Measurements from ENCODE around the gene LRRK1.
A peak's percentile ranks its signal among the peaks of the same experiment; 100 is the strongest.

LRRK1 gene

GRCh38 chr15:101042320-101042719 is 123.2 kb downstream of the LRRK1 start:
- Histone ChIP-seq H3K36me3 (no peaks in the 10 kb centered on the region), H3K4me3 (ENCODE audit: low read depth, low read length) (no peak overlapping the region), H3K9me3 (no peaks in the 10 kb centered on the region), H3K27me3 (peaks cover 4% of the 10 kb centered on the region; the same call in 1 of the 2 replicates), H3K4me1 (no peaks in the 10 kb centered on the region)
- no peak for TF ChIP-seq CTCF (IDR thresholded peaks at IDR 0.05; ENCODE audit: low read depth, low read length)
- peak; percentile 1 for DNase-seq

GRCh38 chr15:101043011-101043410 is 123.9 kb downstream of the LRRK1 start:
- H3K9me3 ChIP-seq: no peaks in the 10 kb centered on the region
- TF ChIP-seq CTCF (IDR thresholded peaks at IDR 0.05; ENCODE audit: low read depth, low read length): no peak
- no peaks in the 10 kb centered on the region for H3K4me1 ChIP-seq
- H3K36me3 ChIP-seq: no peaks in the 10 kb centered on the region
- H3K27me3 ChIP-seq: peaks cover 4% of the 10 kb centered on the region; the same call in 1 of the 2 replicates
- DNase-seq: peak; percentile 2
- no peak overlapping the region for H3K4me3 ChIP-seq (ENCODE audit: low read depth, low read length)

- Histone ChIP-seq H3K4me3 (ENCODE audit: low read depth, low read length) (no peak overlapping the region), H3K36me3 (no peaks in the 10 kb centered on the region), H3K9me3 (no peaks in the 10 kb centered on the region), H3K4me1 (no peaks in the 10 kb centered on the region), H3K27me3 (peaks cover 4% of the 10 kb centered on the region; the same call in 1 of the 2 replicates)
- peak; percentile 0 for DNase-seq
- TF ChIP-seq CTCF (IDR thresholded peaks at IDR 0.05; ENCODE audit: low read depth, low read length): no peak
Measured at GRCh38 chr15:101043911-101044624, 124.9 kb downstream of the LRRK1 start.

GRCh38 chr15:101044625-101045235 is 125.6 kb downstream of the LRRK1 start:
- H3K9me3 ChIP-seq: no peaks in the 10 kb centered on the region
- H3K27me3 ChIP-seq: peaks cover 4% of the 10 kb centered on the region; the same call in 1 of the 2 replicates
- no peak overlapping the region for H3K4me3 ChIP-seq (ENCODE audit: low read depth, low read length)
- H3K36me3 ChIP-seq: no peaks in the 10 kb centered on the region
- H3K4me1 ChIP-seq: no peaks in the 10 kb centered on the region
- peak; percentile 1 for DNase-seq
- no peak for TF ChIP-seq CTCF (IDR thresholded peaks at IDR 0.05; ENCODE audit: low read depth, low read length)

- Histone ChIP-seq H3K27me3 (peaks cover 4% of the 10 kb centered on the region; the same call in 1 of the 2 replicates), H3K4me3 (ENCODE audit: low read depth, low read length) (no peak overlapping the region), H3K36me3 (no peaks in the 10 kb centered on the region), H3K9me3 (no peaks in the 10 kb centered on the region), H3K4me1 (no peaks in the 10 kb centered on the region)
- DNase-seq: peak; percentile 2
- TF ChIP-seq CTCF (IDR thresholded peaks at IDR 0.05; ENCODE audit: low read depth, low read length): no peak
Measured at GRCh38 chr15:101045236-101045646, 126.1 kb downstream of the LRRK1 start.
